ENCODE data around the gene GARNL3.

GARNL3 gene

DNA sequence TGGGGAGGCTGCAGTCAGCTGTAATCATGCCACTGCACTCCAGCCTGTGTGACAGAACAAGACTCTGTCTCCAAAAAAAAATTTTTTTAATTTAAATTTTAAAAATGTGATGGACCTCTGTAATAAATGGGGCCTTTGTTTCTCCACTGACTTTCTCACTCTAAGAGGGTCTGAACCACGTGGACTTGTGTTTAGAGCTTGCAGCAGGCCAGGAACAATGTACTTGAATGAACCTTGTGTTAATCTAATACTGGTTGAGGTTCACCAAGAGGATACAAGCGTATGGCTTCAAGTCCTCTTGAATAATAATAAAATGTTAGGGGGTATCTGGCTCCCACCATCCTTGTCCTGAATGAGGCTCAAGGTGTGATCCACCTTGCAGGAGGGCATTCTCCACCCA, 118.0 kb downstream of the GARNL3 start:
- no peaks in the 10 kb centered on the region for H3K36me3 ChIP-seq (ENCODE audit: control insufficient read depth, insufficient read depth, low read length)
- H3K27me3 ChIP-seq (ENCODE audit: control insufficient read depth, insufficient read depth, low read length, poor library complexity, severe bottlenecking), result no peaks in the 10 kb centered on the region
- H3K27ac ChIP-seq (ENCODE audit: insufficient read depth, low read depth, low read length, poor library complexity, severe bottlenecking), result no peak overlapping the region
- H3K9me3 ChIP-seq (ENCODE audit: control insufficient read depth, low read length), result no peaks in the 10 kb centered on the region
- H3K4me3 ChIP-seq (ENCODE audit: insufficient read depth, low read depth, low read length), result no peak overlapping the region
- H3K4me1 ChIP-seq (ENCODE audit: control insufficient read depth, insufficient read depth, low read length), result no peaks in the 10 kb centered on the region
- 86 to 89% methylated on average over 2 of the region's 2 CpGs for WGBS, 2 experiments

DNA sequence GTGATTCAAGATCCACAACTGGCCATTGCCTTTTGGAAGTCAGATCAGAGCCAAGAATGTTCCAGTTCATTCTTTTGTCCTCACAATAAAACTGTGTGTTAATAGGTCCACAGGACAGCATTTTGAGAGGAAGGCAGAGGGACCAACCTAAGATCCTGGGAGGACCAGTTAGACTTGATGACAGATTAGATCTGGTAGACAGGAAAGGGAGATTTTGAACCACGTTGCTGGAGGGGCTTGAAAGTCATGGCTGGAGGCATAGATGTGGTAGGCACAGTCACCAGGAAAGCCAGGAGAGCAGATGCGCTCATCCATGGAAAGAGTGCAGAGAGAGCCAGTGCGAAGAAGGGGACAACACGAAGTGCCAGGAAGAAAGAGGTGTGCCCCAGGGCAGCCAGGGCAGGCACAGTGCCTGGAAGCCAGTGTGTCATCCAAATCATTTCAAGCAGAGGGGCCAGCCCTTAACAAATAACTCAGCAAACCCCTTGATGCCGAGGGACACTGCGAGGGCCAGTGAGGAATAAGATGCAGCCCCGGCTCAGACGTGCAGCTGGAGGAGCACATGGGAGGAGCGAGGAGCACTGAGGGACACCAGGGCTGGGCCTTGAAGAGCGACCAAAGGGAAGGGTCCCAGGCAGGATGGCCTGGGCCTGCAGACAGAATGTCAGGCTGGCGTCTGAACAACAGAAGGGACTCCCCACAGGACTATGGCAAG, 119.6 kb downstream of the GARNL3 start:
- Histone ChIP-seq H3K36me3 (ENCODE audit: control insufficient read depth, insufficient read depth, low read length) (no peaks in the 10 kb centered on the region), H3K27ac (ENCODE audit: insufficient read depth, low read depth, low read length, poor library complexity, severe bottlenecking) (no peak overlapping the region), H3K4me3 (ENCODE audit: insufficient read depth, low read depth, low read length) (no peak overlapping the region), H3K9me3 (ENCODE audit: control insufficient read depth, low read length) (no peaks in the 10 kb centered on the region), H3K27me3 (ENCODE audit: control insufficient read depth, insufficient read depth, low read length, poor library complexity, severe bottlenecking) (no peaks in the 10 kb centered on the region), H3K4me1 (ENCODE audit: control insufficient read depth, insufficient read depth, low read length) (no peaks in the 10 kb centered on the region)
- whole genome bisulfite sequencing, 2 experiments, result 93 to 94% methylated on average over 11 of the region's 11 CpGs

DNA sequence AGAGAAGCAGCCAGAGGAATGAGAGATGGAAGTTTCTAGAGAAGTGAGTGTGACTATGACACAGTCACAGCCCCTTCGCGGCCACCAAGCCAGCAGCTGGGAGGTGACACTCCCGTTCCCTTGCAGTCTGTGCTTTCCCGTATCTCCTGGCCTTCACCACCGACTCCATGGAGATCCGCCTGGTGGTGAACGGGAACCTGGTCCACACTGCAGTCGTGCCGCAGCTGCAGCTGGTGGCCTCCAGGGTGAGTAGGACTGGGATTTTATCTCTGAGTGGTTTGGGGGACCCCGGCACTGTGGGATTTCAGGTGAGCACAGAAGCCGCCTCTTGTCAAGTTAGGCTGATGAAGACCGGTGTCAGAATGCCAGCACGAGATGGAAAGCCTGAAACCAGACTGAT, 120.3 kb downstream of the GARNL3 start:
- Histone ChIP-seq H3K27me3 (ENCODE audit: control insufficient read depth, insufficient read depth, low read length, poor library complexity, severe bottlenecking) (no peaks in the 10 kb centered on the region), H3K4me1 (ENCODE audit: control insufficient read depth, insufficient read depth, low read length) (no peaks in the 10 kb centered on the region), H3K27ac (ENCODE audit: insufficient read depth, low read depth, low read length, poor library complexity, severe bottlenecking) (no peak overlapping the region), H3K36me3 (ENCODE audit: control insufficient read depth, insufficient read depth, low read length) (no peaks in the 10 kb centered on the region), H3K4me3 (ENCODE audit: insufficient read depth, low read depth, low read length) (no peak overlapping the region), H3K9me3 (ENCODE audit: control insufficient read depth, low read length) (no peaks in the 10 kb centered on the region)
- WGBS, 2 experiments, result 87 to 90% methylated on average over 13 of the region's 13 CpGs

DNA sequence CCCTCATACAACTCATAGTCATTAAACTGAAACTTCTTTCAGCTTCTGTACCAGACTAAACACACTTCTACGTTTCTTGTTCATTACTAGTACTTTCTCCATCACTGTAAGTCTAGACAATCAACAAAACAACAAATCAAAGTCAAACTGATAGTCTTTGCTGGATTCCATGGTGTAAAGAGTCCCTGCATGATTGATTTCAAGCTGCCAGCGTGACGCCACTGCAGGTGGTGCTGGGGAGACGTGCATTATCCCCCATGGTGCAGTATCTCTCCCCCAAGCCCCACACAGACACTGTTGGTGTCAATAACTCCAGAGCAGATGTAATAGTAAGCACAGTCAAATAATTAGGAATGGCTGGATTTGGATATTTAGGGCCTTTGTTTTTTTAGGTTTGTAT, 121.7 kb downstream of the GARNL3 start:
- Histone ChIP-seq H3K9me3 (ENCODE audit: control insufficient read depth, low read length) (no peaks in the 10 kb centered on the region), H3K27me3 (ENCODE audit: control insufficient read depth, insufficient read depth, low read length, poor library complexity, severe bottlenecking) (no peaks in the 10 kb centered on the region)
- WGBS, 2 experiments, result 86% methylated on average over 4 of the region's 4 CpGs

DNA sequence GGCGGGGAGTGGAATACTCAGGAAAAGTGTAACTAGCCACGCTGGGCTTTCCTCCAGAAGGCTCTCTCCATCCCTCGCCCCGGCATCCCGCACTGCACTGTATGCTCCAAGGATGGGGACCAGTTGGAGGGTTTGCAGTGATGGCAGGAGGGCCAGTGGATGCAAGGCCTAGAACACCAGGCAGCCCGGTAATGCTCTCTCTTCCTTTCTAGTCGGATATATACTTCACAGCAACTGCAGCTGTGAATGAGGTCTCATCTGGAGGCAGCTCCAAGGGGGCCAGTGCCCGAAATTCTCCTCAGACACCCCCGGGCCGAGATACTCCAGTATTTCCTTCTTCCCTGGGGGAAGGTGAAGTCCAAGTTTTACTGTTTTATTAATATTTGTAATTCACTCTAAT, 122.4 kb downstream of the GARNL3 start:
- Histone ChIP-seq H3K9me3 (ENCODE audit: control insufficient read depth, low read length) (no peaks in the 10 kb centered on the region), H3K4me1 (ENCODE audit: control insufficient read depth, insufficient read depth, low read length) (no peaks in the 10 kb centered on the region), H3K4me3 (ENCODE audit: insufficient read depth, low read depth, low read length) (no peak overlapping the region), H3K27ac (ENCODE audit: insufficient read depth, low read depth, low read length, poor library complexity, severe bottlenecking) (no peak overlapping the region), H3K27me3 (ENCODE audit: control insufficient read depth, insufficient read depth, low read length, poor library complexity, severe bottlenecking) (no peaks in the 10 kb centered on the region), H3K36me3 (ENCODE audit: control insufficient read depth, insufficient read depth, low read length) (no peaks in the 10 kb centered on the region)
- WGBS, 2 experiments, result 92 to 95% methylated on average over 8 to 10 of the region's 10 CpGs

More for the DNA sequence above, 121.7 kb downstream of the GARNL3 start:
- Histone ChIP-seq H3K36me3 (ENCODE audit: control insufficient read depth, insufficient read depth, low read length) (no peaks in the 10 kb centered on the region), H3K27ac (ENCODE audit: insufficient read depth, low read depth, low read length, poor library complexity, severe bottlenecking) (no peak overlapping the region), H3K4me3 (ENCODE audit: insufficient read depth, low read depth, low read length) (no peak overlapping the region), H3K4me1 (ENCODE audit: control insufficient read depth, insufficient read depth, low read length) (no peaks in the 10 kb centered on the region)

DNA sequence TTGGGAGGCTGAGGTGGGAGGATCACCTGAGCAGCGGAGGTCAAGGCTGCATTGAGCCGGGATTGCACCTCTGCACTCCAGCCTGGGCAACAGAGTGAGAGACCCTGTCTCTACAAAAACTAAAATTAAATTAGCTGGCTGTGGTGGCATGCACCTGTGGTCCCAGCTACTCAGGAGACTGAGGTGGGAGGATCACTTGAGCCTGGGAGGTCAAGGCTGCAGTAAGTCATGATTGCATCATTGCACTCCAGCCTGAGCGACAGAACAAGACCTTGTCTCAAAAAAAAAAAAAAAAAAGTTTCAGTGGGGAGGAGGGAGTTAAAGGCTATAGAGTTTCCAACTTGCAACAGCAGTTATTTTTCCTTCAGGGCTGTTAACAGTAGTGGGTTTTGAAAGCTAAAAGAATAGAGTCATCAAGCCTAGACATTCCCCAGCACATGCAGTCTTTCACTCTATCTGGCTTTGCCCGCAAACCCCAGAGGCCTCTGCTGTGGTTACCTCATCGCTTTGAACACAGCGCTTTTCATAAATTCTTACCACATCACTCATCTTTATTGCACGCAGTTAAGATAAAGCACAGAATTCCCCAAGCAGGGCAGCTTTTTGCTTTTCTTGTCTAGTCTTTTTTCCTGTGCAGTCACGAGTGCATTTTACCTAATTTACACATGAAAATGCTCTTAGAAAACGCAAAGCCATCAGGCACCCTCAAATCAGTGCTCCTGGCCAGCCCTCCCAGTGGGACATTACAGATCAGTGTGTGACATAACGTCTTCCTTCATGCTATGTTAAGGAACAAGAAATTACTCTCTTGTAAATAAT, 123.7 kb downstream of the GARNL3 start:
- Histone ChIP-seq H3K4me1 (ENCODE audit: control insufficient read depth, insufficient read depth, low read length) (no peaks in the 10 kb centered on the region), H3K36me3 (ENCODE audit: control insufficient read depth, insufficient read depth, low read length) (no peaks in the 10 kb centered on the region), H3K4me3 (ENCODE audit: insufficient read depth, low read depth, low read length) (no peak overlapping the region), H3K27ac (ENCODE audit: insufficient read depth, low read depth, low read length, poor library complexity, severe bottlenecking) (no peak overlapping the region), H3K9me3 (ENCODE audit: control insufficient read depth, low read length) (no peaks in the 10 kb centered on the region), H3K27me3 (ENCODE audit: control insufficient read depth, insufficient read depth, low read length, poor library complexity, severe bottlenecking) (no peaks in the 10 kb centered on the region)
- WGBS, 2 experiments, result 68 to 73% methylated on average over 10 of the region's 10 CpGs

DNA sequence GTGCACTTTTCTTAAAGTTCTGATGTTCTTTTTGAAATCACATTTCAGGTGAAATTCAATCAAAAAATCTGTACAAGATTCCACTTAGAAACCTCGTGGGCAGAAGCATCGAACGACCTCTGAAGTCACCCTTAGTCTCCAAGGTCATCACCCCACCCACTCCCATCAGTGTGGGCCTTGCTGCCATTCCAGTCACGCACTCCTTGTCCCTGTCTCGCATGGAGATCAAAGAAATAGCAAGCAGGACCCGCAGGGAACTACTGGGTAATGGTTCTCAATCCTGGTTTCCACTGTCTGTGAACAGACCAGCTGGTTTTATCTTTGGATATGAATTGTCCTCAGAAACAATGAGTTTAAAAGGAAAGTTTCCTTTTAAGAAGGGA, 124.3 kb downstream of the GARNL3 start:
- H3K36me3 ChIP-seq (ENCODE audit: control insufficient read depth, insufficient read depth, low read length), result no peaks in the 10 kb centered on the region
- no peaks in the 10 kb centered on the region for H3K27me3 ChIP-seq (ENCODE audit: control insufficient read depth, insufficient read depth, low read length, poor library complexity, severe bottlenecking)
- H3K4me1 ChIP-seq (ENCODE audit: control insufficient read depth, insufficient read depth, low read length), result no peaks in the 10 kb centered on the region
- H3K9me3 ChIP-seq (ENCODE audit: control insufficient read depth, low read length), result no peaks in the 10 kb centered on the region
- 77 to 78% methylated on average over 6 of the region's 6 CpGs for WGBS, 2 experiments
- H3K4me3 ChIP-seq (ENCODE audit: insufficient read depth, low read depth, low read length), result no peak overlapping the region
- H3K27ac ChIP-seq (ENCODE audit: insufficient read depth, low read depth, low read length, poor library complexity, severe bottlenecking), result no peak overlapping the region

DNA sequence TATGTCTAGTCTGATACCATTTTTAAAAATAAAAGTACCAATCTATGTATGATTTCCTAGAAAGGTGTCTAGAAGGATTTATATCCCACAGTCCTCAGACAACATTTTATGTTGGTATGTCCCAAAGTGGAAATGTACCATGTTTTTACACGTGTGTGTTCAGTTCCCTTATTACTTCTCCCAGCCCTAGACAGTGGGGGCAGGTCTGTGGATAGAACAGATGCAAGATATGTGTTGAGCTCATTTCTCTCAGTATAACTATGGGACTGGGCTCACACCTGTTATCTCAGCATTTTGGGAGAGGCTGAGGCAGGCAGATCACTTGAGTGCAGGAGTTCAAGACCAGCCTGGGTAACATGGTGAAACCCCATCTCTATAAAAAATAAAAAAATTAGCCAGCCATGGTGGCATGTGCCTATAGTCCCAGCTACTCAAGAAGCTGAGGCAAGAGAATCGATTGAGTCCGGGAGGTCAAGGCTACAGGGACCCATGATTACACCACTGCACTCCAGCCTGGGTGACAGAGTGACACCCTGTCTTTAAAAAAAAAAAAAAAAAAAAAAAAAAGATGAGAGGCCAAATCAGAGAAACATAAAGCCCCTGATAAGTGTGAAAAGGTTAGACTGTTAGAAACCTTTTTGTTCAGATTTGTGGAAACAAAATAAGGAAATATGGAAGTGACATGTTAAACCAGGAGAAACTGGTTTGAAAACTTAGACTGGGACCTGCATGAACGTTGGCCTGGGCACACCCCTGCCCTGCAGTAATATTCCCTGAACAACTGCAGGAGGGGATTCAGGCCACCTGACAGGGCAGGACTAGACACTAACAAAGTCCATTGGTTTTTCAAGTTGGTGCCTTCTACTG, 125.0 kb downstream of the GARNL3 start:
- no peaks in the 10 kb centered on the region for H3K27me3 ChIP-seq (ENCODE audit: control insufficient read depth, insufficient read depth, low read length, poor library complexity, severe bottlenecking)
- WGBS, 2 experiments, result 92 to 93% methylated on average over 3 to 4 of the region's 4 CpGs
- H3K4me1 ChIP-seq (ENCODE audit: control insufficient read depth, insufficient read depth, low read length), result no peaks in the 10 kb centered on the region
- no peak overlapping the region for H3K4me3 ChIP-seq (ENCODE audit: insufficient read depth, low read depth, low read length)
- no peak overlapping the region for H3K27ac ChIP-seq (ENCODE audit: insufficient read depth, low read depth, low read length, poor library complexity, severe bottlenecking)
- H3K9me3 ChIP-seq (ENCODE audit: control insufficient read depth, low read length), result no peaks in the 10 kb centered on the region
- H3K36me3 ChIP-seq (ENCODE audit: control insufficient read depth, insufficient read depth, low read length), result no peaks in the 10 kb centered on the region

DNA sequence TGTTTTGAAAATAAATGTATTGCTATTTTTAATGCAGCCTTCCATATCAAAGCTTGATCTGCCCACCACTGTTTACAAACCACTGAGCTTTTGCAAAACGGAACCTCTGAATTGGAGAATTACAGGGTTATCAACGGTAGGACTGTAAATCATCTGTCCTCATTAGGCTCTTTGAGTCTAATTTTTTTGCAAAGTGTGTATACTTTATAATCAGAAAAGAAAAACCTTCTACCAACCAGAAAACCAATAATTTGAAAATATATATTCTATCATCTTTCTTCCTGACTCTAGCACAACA, 125.6 kb downstream of the GARNL3 start:
- H3K4me3 ChIP-seq (ENCODE audit: insufficient read depth, low read depth, low read length), result no peak overlapping the region
- H3K36me3 ChIP-seq (ENCODE audit: control insufficient read depth, insufficient read depth, low read length), result no peaks in the 10 kb centered on the region
- no peaks in the 10 kb centered on the region for H3K9me3 ChIP-seq (ENCODE audit: control insufficient read depth, low read length)
- H3K27me3 ChIP-seq (ENCODE audit: control insufficient read depth, insufficient read depth, low read length, poor library complexity, severe bottlenecking), result peaks cover 3% of the 10 kb centered on the region
- 78 to 100% methylated on average over 1 to 2 of the region's 2 CpGs for WGBS, 2 experiments
- no peaks in the 10 kb centered on the region for H3K4me1 ChIP-seq (ENCODE audit: control insufficient read depth, insufficient read depth, low read length)
- H3K27ac ChIP-seq (ENCODE audit: insufficient read depth, low read depth, low read length, poor library complexity, severe bottlenecking), result no peak overlapping the region

DNA sequence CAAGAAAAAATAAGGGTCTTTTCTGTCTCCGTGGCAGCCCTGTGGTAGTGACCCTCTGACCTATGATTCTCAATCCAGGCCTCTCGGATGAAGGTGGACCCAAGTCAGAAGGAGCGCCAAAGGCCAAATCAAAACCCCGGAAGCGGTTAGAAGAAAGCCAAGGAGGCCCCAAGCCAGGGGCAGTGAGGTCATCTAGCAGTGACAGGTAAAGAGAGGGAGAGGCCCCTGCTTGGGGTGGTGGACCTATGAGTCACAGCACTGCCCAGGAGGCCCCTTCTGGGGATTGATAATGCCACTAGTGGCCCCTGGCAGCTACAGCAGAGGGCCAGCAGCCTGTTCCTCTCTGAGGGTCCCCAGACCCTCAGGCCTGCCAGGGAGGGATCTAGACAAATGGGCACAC, 126.0 kb downstream of the GARNL3 start:
- Histone ChIP-seq H3K27ac (ENCODE audit: insufficient read depth, low read depth, low read length, poor library complexity, severe bottlenecking) (no peak overlapping the region), H3K36me3 (ENCODE audit: control insufficient read depth, insufficient read depth, low read length) (no peaks in the 10 kb centered on the region), H3K4me1 (ENCODE audit: control insufficient read depth, insufficient read depth, low read length) (no peaks in the 10 kb centered on the region), H3K4me3 (ENCODE audit: insufficient read depth, low read depth, low read length) (no peak overlapping the region), H3K27me3 (ENCODE audit: control insufficient read depth, insufficient read depth, low read length, poor library complexity, severe bottlenecking) (peaks cover 7% of the 10 kb centered on the region), H3K9me3 (ENCODE audit: control insufficient read depth, low read length) (no peaks in the 10 kb centered on the region)
- 87 to 92% methylated on average over 5 of the region's 5 CpGs for WGBS, 2 experiments
